ENCODE measurements around the gene AQP1.

DNA sequence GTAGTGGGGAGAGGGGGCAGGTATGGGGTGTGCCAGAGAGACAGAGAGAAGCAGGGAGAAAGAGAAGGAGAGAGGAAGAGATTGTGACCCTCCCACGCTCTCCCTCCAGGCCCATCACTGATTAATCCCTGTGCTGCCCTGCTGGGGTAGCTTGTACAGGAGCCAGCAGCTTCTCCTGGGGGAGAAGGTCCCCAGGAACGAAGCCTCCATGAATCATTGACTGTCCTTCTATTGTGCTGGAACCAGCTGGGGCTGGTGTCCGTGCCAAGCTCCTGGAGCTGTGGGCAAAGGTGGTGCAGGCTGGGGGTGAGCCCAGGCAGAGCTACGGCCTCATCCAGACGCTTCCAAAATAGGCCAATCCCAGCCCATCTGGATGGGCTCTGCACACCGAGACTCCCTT is 20.9 kb downstream of the AQP1 start:
- no peak for TF ChIP-seq RAD21 (IDR thresholded peaks at IDR 0.05; ENCODE audit: low read depth)
- no peak for TF ChIP-seq EP300 (IDR thresholded peaks at IDR 0.05; ENCODE audit: borderline replicate concordance)
- no peak for TF ChIP-seq TCF12 (IDR thresholded peaks at IDR 0.05; ENCODE audit: low read depth)
- TF ChIP-seq MAX (IDR thresholded peaks at IDR 0.05) = no peak
